ENCODE data around the gene NDUFB5. TPM values are rescaled to one million over a fixed set of nuclear protein-coding genes. Genes with fewer than 3 reads are reported as not detected.

The NDUFB5 gene
- 100 to 1,000 TPM; 103 to 116 TPM for total RNA-seq
- 130 TPM for polyA plus RNA-seq (2013, experiment 1 of 2)
- 121 TPM for polyA plus RNA-seq (2013, experiment 2 of 2)
- long read RNA-seq, experiment 1, full-length matches to known transcripts, result 86 of 103 reads
- long read RNA-seq, experiment 1, partial matches to known transcripts, result 9 of 103 reads
- long read RNA-seq, experiment 1, other reads (novel, unspliced or antisense), result 8 of 103 reads
- long read RNA-seq, experiment 2, full-length matches to known transcripts, result 87 of 88 reads
- long read RNA-seq, experiment 2, partial matches to known transcripts, result 0 of 88 reads
- long read RNA-seq, experiment 2, other reads (novel, unspliced or antisense), result 1 of 88 reads
- long read RNA-seq, experiment 3, full-length matches to known transcripts, result 95 of 95 reads
- long read RNA-seq, experiment 3, partial matches to known transcripts, result 0 of 95 reads
- long read RNA-seq, experiment 3, other reads (novel, unspliced or antisense), result 0 of 95 reads
- long read RNA-seq, experiment 4, full-length matches to known transcripts, result 544 of 548 reads
- long read RNA-seq, experiment 4, partial matches to known transcripts, result 1 of 548 reads
- long read RNA-seq, experiment 4, other reads (novel, unspliced or antisense), result 3 of 548 reads

DNA sequence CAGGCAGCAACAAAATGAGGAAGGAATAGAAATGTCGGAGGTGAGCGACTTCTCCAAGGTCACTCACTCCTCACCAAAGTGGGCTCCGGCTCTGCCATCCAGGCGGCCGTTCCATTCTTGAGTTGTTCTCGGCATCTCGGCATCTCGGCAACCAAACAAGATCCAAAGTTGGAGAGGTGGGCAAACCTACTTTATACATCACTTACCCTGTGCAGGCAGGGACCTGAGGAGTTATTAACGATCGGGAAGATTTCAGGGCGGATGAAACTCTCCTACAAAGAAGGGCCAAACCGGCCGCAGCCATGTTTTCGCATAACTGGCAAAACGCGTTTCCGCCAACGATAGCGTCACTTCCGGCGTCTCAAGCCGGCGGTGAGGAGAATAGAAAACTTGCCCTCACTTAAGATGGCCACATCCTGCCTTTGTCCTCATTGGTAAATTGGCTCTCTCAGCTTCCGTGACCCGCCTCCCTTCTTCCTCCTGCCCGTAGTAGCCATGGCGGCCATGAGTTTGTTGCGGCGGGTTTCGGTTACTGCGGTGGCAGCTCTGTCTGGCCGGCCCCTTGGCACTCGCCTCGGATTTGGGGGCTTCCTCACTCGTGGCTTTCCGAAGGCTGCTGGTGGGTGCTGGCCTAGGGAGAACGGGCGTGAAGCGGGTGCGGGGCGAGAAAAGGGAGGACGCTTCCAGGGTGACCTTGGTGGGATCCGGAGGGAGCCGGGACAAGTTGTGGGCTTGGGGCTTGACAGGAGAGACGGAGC is at the start of gene NDUFB5, which contains the start of gene MRPL47:
NDUFB5 (plus strand) TSS at position 474 of the 758 bp plus-strand sequence; CDS start at position 496, 22 bp downstream.
MRPL47 (minus strand) TSS at position 318 of the 758 bp plus-strand sequence; CDS start at position 304, 14 bp downstream.
- Histone ChIP-seq H3K9me3 (ENCODE audit: control insufficient read depth, low read length) (no peaks in the 10 kb centered on the region), H3K27me3 (ENCODE audit: control insufficient read depth, insufficient read depth, low read length, poor library complexity, severe bottlenecking) (no peaks in the 10 kb centered on the region), H3K9ac (ENCODE audit: extremely low read depth, low read length, poor library complexity, severe bottlenecking) (peak within 1 kb of the TSS; percentile 96), H3K36me3 (ENCODE audit: control insufficient read depth, insufficient read depth, low read length) (peaks cover 30% of the 10 kb centered on the region), H3K27ac (ENCODE audit: low read depth, low read length) (peak within 1 kb of the TSS; percentile 90), H3K4me3 (ENCODE audit: low read length) (peak within 1 kb of the TSS; percentile 89), H3K4me1 (ENCODE audit: control insufficient read depth, insufficient read depth, low read length) (peaks cover 7% of the 10 kb centered on the region)
- peaks cover 22% of the 10 kb centered on the region for H3K4me1 Mint-ChIP-seq
- no peaks in the 10 kb centered on the region for H3K9me3 Mint-ChIP-seq
- peak within 1 kb of the TSS; percentile 100 for H3K27ac Mint-ChIP-seq
- no peaks in the 10 kb centered on the region for H3K27me3 Mint-ChIP-seq (ENCODE audit: insufficient read depth)
- peak within 1 kb of the TSS; percentile 94 for H3K4me3 Mint-ChIP-seq
- 0% methylated on average over 26 to 45 of the region's 45 CpGs for WGBS, 2 experiments (ENCODE audit: insufficient coverage in 1 of 2, insufficient read length in 1 of 2)
- DNase-seq, result peak; percentile 95
- TF ChIP-seq, protein P1, sequence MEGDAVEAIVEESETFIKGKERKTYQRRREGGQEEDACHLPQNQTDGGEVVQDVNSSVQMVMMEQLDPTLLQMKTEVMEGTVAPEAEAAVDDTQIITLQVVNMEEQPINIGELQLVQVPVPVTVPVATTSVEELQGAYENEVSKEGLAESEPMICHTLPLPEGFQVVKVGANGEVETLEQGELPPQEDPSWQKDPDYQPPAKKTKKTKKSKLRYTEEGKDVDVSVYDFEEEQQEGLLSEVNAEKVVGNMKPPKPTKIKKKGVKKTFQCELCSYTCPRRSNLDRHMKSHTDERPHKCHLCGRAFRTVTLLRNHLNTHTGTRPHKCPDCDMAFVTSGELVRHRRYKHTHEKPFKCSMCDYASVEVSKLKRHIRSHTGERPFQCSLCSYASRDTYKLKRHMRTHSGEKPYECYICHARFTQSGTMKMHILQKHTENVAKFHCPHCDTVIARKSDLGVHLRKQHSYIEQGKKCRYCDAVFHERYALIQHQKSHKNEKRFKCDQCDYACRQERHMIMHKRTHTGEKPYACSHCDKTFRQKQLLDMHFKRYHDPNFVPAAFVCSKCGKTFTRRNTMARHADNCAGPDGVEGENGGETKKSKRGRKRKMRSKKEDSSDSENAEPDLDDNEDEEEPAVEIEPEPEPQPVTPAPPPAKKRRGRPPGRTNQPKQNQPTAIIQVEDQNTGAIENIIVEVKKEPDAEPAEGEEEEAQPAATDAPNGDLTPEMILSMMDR (conservative IDR thresholded peaks at IDR 0.05), result no peak
- peaks cover 24% of the 10 kb centered on the region for H3K36me3 Mint-ChIP-seq (ENCODE audit: low read depth)

DNA sequence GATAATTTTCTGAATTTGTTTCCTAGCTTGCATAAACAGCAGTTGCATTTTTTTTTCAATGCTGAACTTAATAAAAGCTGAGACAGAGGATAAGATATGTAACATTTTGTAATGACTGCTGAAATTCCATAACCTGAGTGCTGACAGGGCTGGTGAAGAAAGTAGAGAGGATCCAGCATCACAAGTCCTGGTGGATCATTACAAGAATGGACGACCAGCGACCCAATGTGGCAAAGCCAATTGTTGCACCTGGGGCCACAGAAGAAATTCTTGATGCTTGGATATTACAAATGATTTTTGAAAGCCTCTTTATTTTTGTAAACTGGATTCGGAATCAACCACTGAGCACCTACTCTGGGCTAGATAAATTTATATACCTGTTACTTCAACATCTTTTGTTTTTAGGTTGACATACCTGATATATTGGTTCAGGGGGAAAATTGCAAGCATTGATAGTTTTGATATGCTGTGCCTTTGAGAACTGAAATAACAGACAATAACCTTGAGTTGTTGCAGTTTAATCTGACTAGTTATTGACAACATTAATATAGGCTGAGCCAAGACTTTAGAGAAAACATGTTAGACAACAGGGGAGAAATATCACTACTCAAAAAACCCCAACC is 45.7 kb upstream of the NDUFB5 start:
- Histone ChIP-seq H3K27me3 (ENCODE audit: control insufficient read depth, insufficient read depth, low read length, poor library complexity, severe bottlenecking) (no peaks in the 10 kb centered on the region), H3K9ac (ENCODE audit: extremely low read depth, low read length, poor library complexity, severe bottlenecking) (no peak overlapping the region), H3K9me3 (ENCODE audit: control insufficient read depth, low read length) (no peaks in the 10 kb centered on the region), H3K36me3 (ENCODE audit: control insufficient read depth, insufficient read depth, low read length) (no peaks in the 10 kb centered on the region), H3K4me1 (ENCODE audit: control insufficient read depth, insufficient read depth, low read length) (no peaks in the 10 kb centered on the region), H3K4me3 (ENCODE audit: low read length) (no peak overlapping the region), H3K27ac (ENCODE audit: low read depth, low read length) (no peak overlapping the region)
- Mint-ChIP-seq H3K27ac (no peak overlapping the region), H3K4me3 (no peak overlapping the region), H3K4me1 (peaks cover 4% of the 10 kb centered on the region), H3K9me3 (no peaks in the 10 kb centered on the region), H3K36me3 (ENCODE audit: low read depth) (no peaks in the 10 kb centered on the region), H3K27me3 (ENCODE audit: insufficient read depth) (no peaks in the 10 kb centered on the region)
- DNase-seq, result peak; percentile 90
- WGBS, 2 experiments (ENCODE audit: insufficient coverage in 1 of 2, insufficient read length in 1 of 2), result 0 to 4% methylated on average over 2 to 3 of the region's 3 CpGs
- TF ChIP-seq, protein P1 (conservative IDR thresholded peaks at IDR 0.05), result peak; percentile 96

DNA sequence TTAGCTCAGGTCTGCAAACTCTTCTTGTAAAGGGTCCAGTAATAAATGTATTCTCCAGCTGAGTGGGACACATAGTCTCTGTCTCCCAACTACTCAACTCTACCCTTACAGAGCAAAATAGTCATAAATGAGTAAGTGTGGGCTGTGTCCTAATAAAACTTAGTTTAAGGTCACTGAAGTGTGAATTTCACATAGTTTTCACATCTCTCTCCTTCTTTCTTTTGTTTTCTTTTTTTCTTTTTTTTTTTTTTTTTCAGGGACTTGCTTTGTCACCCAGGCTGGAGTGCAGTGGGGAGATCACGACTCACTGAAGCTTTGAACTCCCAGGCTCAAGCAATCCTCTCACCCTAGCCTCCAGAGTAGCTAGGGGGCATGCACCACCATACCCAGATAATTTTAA is 43.8 kb upstream of the NDUFB5 start:
- no peak overlapping the region for H3K27ac Mint-ChIP-seq
- H3K4me1 Mint-ChIP-seq, result peaks cover 7% of the 10 kb centered on the region
- DNase-seq, result no peak
- H3K4me3 Mint-ChIP-seq, result no peak overlapping the region
- no peaks in the 10 kb centered on the region for H3K27me3 Mint-ChIP-seq (ENCODE audit: insufficient read depth)
- Histone ChIP-seq H3K9ac (ENCODE audit: extremely low read depth, low read length, poor library complexity, severe bottlenecking) (no peak overlapping the region), H3K36me3 (ENCODE audit: control insufficient read depth, insufficient read depth, low read length) (no peaks in the 10 kb centered on the region), H3K27me3 (ENCODE audit: control insufficient read depth, insufficient read depth, low read length, poor library complexity, severe bottlenecking) (no peaks in the 10 kb centered on the region), H3K4me3 (ENCODE audit: low read length) (no peak overlapping the region), H3K27ac (ENCODE audit: low read depth, low read length) (no peak overlapping the region), H3K9me3 (ENCODE audit: control insufficient read depth, low read length) (no peaks in the 10 kb centered on the region), H3K4me1 (ENCODE audit: control insufficient read depth, insufficient read depth, low read length) (no peaks in the 10 kb centered on the region)
- no peaks in the 10 kb centered on the region for H3K9me3 Mint-ChIP-seq
- TF ChIP-seq, protein P1 (conservative IDR thresholded peaks at IDR 0.05), result no peak
- 83% methylated on average over 1 of the region's 1 CpG; no CpG with 5 or more reads in 1 of the 2 experiments for WGBS, 2 experiments (ENCODE audit: insufficient coverage in 1 of 2, insufficient read length in 1 of 2)
- no peaks in the 10 kb centered on the region for H3K36me3 Mint-ChIP-seq (ENCODE audit: low read depth)
